ENCODE data around the gene LILRB2.

DNA sequence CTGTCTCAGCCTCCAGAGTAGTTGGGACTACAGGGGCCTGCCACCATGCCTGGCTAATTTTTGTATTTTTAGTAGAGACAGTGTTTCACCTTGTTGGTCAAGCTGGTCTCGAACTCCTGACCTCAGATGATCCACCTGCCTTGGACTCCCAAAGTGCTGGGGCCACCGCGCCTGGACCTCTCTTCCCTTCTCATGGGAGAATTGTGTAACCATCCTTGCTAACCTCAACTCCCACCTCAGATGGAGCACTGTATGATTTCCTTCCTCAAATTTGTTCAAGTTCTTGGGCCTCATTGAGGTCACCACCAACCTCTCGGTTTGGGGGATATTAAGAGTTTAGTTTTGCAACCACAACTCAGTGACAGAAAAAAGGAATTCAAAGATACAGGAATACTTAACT lies 21.3 kb upstream of the LILRB2 start:
- no peak for TF ChIP-seq POLR2AphosphoS5 (IDR thresholded peaks at IDR 0.05; ENCODE audit: control insufficient read depth, insufficient read depth, low read depth, low read length)
- TF ChIP-seq TCF3 (CRISPR knock-in tag; IDR thresholded peaks at IDR 0.05) = no peak
- no peak for TF ChIP-seq ZFP36 (IDR thresholded peaks at IDR 0.05; ENCODE audit: low read depth, low read length, partially characterized antibody)
- TF ChIP-seq, protein P1, sequence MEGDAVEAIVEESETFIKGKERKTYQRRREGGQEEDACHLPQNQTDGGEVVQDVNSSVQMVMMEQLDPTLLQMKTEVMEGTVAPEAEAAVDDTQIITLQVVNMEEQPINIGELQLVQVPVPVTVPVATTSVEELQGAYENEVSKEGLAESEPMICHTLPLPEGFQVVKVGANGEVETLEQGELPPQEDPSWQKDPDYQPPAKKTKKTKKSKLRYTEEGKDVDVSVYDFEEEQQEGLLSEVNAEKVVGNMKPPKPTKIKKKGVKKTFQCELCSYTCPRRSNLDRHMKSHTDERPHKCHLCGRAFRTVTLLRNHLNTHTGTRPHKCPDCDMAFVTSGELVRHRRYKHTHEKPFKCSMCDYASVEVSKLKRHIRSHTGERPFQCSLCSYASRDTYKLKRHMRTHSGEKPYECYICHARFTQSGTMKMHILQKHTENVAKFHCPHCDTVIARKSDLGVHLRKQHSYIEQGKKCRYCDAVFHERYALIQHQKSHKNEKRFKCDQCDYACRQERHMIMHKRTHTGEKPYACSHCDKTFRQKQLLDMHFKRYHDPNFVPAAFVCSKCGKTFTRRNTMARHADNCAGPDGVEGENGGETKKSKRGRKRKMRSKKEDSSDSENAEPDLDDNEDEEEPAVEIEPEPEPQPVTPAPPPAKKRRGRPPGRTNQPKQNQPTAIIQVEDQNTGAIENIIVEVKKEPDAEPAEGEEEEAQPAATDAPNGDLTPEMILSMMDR (IDR thresholded peaks at IDR 0.05 in 2 of 3, conservative IDR thresholded peaks at IDR 0.05 in 1 of 3; ENCODE audit: insufficient read depth in 2 of 3, low read depth in 1 of 3, low read length in 3 of 3) = no peak
- TF ChIP-seq HNRNPL (IDR thresholded peaks at IDR 0.05; ENCODE audit: low read depth, low read length) = no peak
- no peak for TF ChIP-seq CBX5 (IDR thresholded peaks at IDR 0.05; ENCODE audit: borderline replicate concordance, low read depth)
- TF ChIP-seq, protein P2, sequence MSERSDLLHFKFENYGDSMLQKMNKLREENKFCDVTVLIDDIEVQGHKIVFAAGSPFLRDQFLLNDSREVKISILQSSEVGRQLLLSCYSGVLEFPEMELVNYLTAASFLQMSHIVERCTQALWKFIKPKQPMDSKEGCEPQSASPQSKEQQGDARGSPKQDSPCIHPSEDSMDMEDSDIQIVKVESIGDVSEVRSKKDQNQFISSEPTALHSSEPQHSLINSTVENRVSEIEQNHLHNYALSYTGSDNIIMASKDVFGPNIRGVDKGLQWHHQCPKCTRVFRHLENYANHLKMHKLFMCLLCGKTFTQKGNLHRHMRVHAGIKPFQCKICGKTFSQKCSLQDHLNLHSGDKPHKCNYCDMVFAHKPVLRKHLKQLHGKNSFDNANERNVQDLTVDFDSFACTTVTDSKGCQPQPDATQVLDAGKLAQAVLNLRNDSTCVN (CRISPR knock-in tag; IDR thresholded peaks at IDR 0.05) = no peak
- no peak for TF ChIP-seq RBFOX2 (IDR thresholded peaks at IDR 0.05; ENCODE audit: low read depth, low read length)
- TF ChIP-seq EP300 (IDR thresholded peaks at IDR 0.05; ENCODE audit: low read length) = no peak
- no peak for TF ChIP-seq FOXM1 (IDR thresholded peaks at IDR 0.05; ENCODE audit: low read depth)
- no peak for TF ChIP-seq FOXM1 (CRISPR knock-in tag; IDR thresholded peaks at IDR 0.05; ENCODE audit: low read depth)
- TF ChIP-seq, protein P3, sequence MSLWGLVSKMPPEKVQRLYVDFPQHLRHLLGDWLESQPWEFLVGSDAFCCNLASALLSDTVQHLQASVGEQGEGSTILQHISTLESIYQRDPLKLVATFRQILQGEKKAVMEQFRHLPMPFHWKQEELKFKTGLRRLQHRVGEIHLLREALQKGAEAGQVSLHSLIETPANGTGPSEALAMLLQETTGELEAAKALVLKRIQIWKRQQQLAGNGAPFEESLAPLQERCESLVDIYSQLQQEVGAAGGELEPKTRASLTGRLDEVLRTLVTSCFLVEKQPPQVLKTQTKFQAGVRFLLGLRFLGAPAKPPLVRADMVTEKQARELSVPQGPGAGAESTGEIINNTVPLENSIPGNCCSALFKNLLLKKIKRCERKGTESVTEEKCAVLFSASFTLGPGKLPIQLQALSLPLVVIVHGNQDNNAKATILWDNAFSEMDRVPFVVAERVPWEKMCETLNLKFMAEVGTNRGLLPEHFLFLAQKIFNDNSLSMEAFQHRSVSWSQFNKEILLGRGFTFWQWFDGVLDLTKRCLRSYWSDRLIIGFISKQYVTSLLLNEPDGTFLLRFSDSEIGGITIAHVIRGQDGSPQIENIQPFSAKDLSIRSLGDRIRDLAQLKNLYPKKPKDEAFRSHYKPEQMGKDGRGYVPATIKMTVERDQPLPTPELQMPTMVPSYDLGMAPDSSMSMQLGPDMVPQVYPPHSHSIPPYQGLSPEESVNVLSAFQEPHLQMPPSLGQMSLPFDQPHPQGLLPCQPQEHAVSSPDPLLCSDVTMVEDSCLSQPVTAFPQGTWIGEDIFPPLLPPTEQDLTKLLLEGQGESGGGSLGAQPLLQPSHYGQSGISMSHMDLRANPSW (CRISPR knock-in tag; IDR thresholded peaks at IDR 0.05) = no peak
- TF ChIP-seq SMARCC2 (IDR thresholded peaks at IDR 0.05; ENCODE audit: low read depth) = no peak
- no peak for TF ChIP-seq FOS (IDR thresholded peaks at IDR 0.05; ENCODE audit: extremely low read depth, insufficient read length)
- TF ChIP-seq HNRNPUL1 (IDR thresholded peaks at IDR 0.05; ENCODE audit: low read length) = no peak
